ENCODE data around the gene PLSCR5. TPM values are rescaled to one million over a fixed set of nuclear protein-coding genes. Genes with fewer than 3 reads are reported as not detected.

Gene PLSCR5
- total and polyA plus RNA-seq, 2 donors (not counting 3 experiments of a cell fraction or from before 2014, with no cell fraction given): not detected

GRCh38 chr3:146561463-146561862 lies 43.7 kb downstream of the PLSCR5 start:
- Histone ChIP-seq H2AFZ (ENCODE audit: low read depth, low read length) (no peak overlapping the region), H3K9ac (replicated peaks; ENCODE audit: extremely low read depth, insufficient read depth, low read length) (no peak overlapping the region), H3K4me1 (ENCODE audit: control insufficient read depth, extremely low read depth, insufficient read depth, low read length) (no peaks in the 10 kb centered on the region), H3K9me1 (replicated peaks; ENCODE audit: control insufficient read depth, extremely low read depth, insufficient read depth, low read length) (no peaks in the 10 kb centered on the region), H3K27me3 (ENCODE audit: control insufficient read depth in 2 of 2, insufficient read depth in 2 of 2, low read length in 2 of 2) (no peaks in the 10 kb centered on the region), H3K36me3 (ENCODE audit: control insufficient read depth in 2 of 2, extremely low read depth in 1 of 2, insufficient read depth in 2 of 2, low read length in 2 of 2) (no peaks in the 10 kb centered on the region), H3K4me3 (replicated peaks in 1 of 3; ENCODE audit: insufficient read depth in 1 of 3, low read depth in 1 of 3, low read length in 3 of 3) (no peak overlapping the region), H3K79me2 (ENCODE audit: control insufficient read depth, insufficient read depth, low read length) (no peaks in the 10 kb centered on the region), H3K9me3 (replicated peaks; ENCODE audit: control insufficient read depth, insufficient read depth, low read length) (no peaks in the 10 kb centered on the region), H4K20me1 (replicated peaks; ENCODE audit: control insufficient read depth, extremely low read depth, insufficient read depth, low read length) (no peaks in the 10 kb centered on the region), H3K27ac (ENCODE audit: insufficient read depth, low read depth, low read length) (no peak overlapping the region), H3K4me2 (ENCODE audit: insufficient read depth, low read length) (no peak overlapping the region)
- DNase-seq (ENCODE audit: low read depth, low spot score): no peak
- no peak for FAIRE-seq
- no TSS peak for BruUV-seq (replicated peaks)
- intact Hi-C loops (cut with micrococcal nuclease) (no loop called here), dilution Hi-C loops (cut with MboI; ENCODE audit: extremely low pct_ligation_motif_present, low sequenced_read_pairs) (no loop called here)
- TF ChIP-seq MAX (IDR thresholded peaks at IDR 0.05; ENCODE audit: insufficient read depth, insufficient read length) (no peak), JUN (IDR thresholded peaks at IDR 0.05; ENCODE audit: borderline replicate concordance, insufficient read depth, insufficient read length, low read depth) (no peak), GATA2 (IDR thresholded peaks at IDR 0.05; ENCODE audit: insufficient read depth, insufficient read length, low read depth, low read length) (no peak), FOS (IDR thresholded peaks at IDR 0.05; ENCODE audit: borderline replicate concordance, insufficient read depth, low read length) (no peak), EZH2 (IDR thresholded peaks at IDR 0.05; ENCODE audit: borderline replicate concordance, low read depth, low read length, severe bottlenecking) (no peak), POLR2A (IDR thresholded peaks at IDR 0.05; ENCODE audit: low read depth, low read length) (no peak), CTCF (IDR thresholded peaks at IDR 0.05; ENCODE audit: extremely low read depth in 1 of 2, insufficient read depth in 1 of 2, low read depth in 1 of 2, low read length in 2 of 2) (no peak), POLR2AphosphoS5 (IDR thresholded peaks at IDR 0.05; ENCODE audit: insufficient read depth, low read depth, low read length) (no peak), MYC (IDR thresholded peaks at IDR 0.05; ENCODE audit: low read depth, low read length) (no peak)
- POLR2A ChIA-PET: no interaction called here
- CTCF ChIA-PET: no interaction called here

All from endothelial cell of umbilical vein (primary cell).